MM.1S (cell line): ENCODE results near the gene JSRP1.

Source experiments
- DNase-seq: peaks from one replicate; pipeline ENCODE4 v3.0.0-alpha.2; 2015
- H2AFZ ChIP-seq: fragments of 300-600 bp; sonication (generic); 2 replicates; pipeline ENCODE4 v1.6.0; 2016; ENCODE audit warnings: antibody characterized with exemption, low read length
- H3F3A ChIP-seq: fragments of 300-600 bp; sonication (generic); 2 replicates; pipeline ENCODE4 v1.6.1; 2016; ENCODE audit warnings: mild to moderate bottlenecking, antibody characterized with exemption, low read length, moderate library complexity, mixed read lengths; ENCODE audit not compliant: insufficient read depth
- H3K27ac ChIP-seq: fragments of 300-600 bp; sonication (generic); 2 replicates; pipeline ENCODE4 v1.5.1; 2016; ENCODE audit warnings: mild to moderate bottlenecking, low read length
- H3K27me3 ChIP-seq: fragments of 300-600 bp; sonication (generic); replicated peaks from 2 replicates; pipeline ENCODE4 v1.6.0; 2016; ENCODE audit warnings: low read length; ENCODE audit not compliant: insufficient read depth
- H3K36me3 ChIP-seq: fragments of 300-600 bp; sonication (generic); replicated peaks from 2 replicates; pipeline ENCODE4 v1.6.1; 2016; ENCODE audit warnings: mild to moderate bottlenecking, low read length, mixed read lengths; ENCODE audit not compliant: insufficient read depth
- H3K4me1 ChIP-seq: fragments of 300-600 bp; sonication (generic); 2 replicates; pipeline ENCODE4 v1.6.1; 2016; ENCODE audit warnings: low read length, mixed read lengths
- H3K4me2 ChIP-seq: fragments of 300-600 bp; sonication (generic); 2 replicates; pipeline ENCODE4 v1.6.0; 2016; ENCODE audit warnings: low read depth, low read length
- H3K4me3 ChIP-seq: fragments of 300-600 bp; sonication (generic); 2 replicates; pipeline ENCODE4 v1.5.1; 2016; ENCODE audit warnings: low read length, mixed read lengths
- H3K79me2 ChIP-seq: fragments of 300-600 bp; sonication (generic); 2 replicates; pipeline ENCODE4 v1.6.1; 2016; ENCODE audit warnings: mixed run types, low read length, mixed read lengths
- H3K9ac ChIP-seq: fragments of 300-600 bp; sonication (generic); 2 replicates; pipeline ENCODE4 v1.6.1; 2016; ENCODE audit warnings: low read length, mixed read lengths
- H3K9me2 ChIP-seq: fragments of 300-600 bp; sonication (generic); replicated peaks from 2 replicates; pipeline ENCODE4 v1.6.1; 2016; ENCODE audit warnings: mild to moderate bottlenecking, low read length, mixed read lengths; ENCODE audit not compliant: insufficient read depth
- H3K9me3 ChIP-seq: fragments of 300-600 bp; sonication (generic); replicated peaks from 2 replicates; pipeline ENCODE4 v1.6.1; 2016; ENCODE audit warnings: mild to moderate bottlenecking, low read length, mixed read lengths; ENCODE audit not compliant: insufficient read depth
- H4K20me1 ChIP-seq: fragments of 300-600 bp; sonication (generic); 2 replicates; pipeline ENCODE4 v1.6.1; 2016; ENCODE audit warnings: mild to moderate bottlenecking, low read length, moderate library complexity, mixed read lengths; ENCODE audit not compliant: insufficient read depth
- EZH2 ChIP-seq: fragments of 300-600 bp; sonication (generic); optimal IDR thresholded peaks from 2 replicates; pipeline ENCODE3; 2017; ENCODE audit warnings: low read depth, mild to moderate bottlenecking, antibody characterized with exemption, low read length, mixed read lengths
- EZH2phosphoT487 ChIP-seq: fragments of 300-600 bp; sonication (generic); IDR thresholded peaks from 2 replicates; pipeline ENCODE4 v1.6.1; 2018; ENCODE audit warnings: antibody characterized with exemption, low read length
- TF ChIP-seq, protein P1 (sequence below): fragments of 300-600 bp; sonication (generic); IDR thresholded peaks from 2 replicates; pipeline ENCODE4 v1.5.1; 2016; ENCODE audit warnings: antibody characterized with exemption, low read length, mixed read lengths

Gene JSRP1

GRCh38 chr19:2294687-2295335 lies 38.6 kb upstream of the JSRP1 start:
- no peak for DNase-seq

DNA sequence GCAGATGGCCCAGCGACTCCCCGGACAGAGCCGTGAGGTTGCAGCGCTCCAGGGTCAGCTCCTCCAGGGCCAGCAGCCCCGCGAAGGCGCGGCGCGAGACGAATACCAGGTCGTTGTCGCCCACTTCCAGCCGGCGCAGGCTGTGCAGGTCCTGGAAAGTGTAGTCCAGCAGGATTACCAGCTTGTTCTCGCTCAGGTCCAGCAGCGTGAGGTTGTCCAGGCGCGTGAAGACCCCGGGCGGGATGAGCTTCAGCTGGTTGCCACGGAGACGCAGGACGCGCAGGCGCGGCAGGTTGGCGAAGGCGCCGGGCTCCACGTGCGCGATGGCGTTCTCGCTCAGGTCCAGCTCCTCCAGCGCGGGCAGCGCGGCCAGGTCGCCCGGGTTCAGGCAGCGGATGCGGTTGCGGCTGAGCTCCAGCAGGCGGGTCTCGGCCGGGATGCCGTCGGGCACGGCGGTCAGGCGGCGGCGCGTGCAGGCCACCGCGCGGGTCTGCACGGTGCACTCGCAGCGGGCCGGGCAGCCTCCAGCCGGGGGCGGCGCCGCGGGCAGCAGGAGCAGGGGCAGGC lies 35.1 kb upstream of the JSRP1 start:
- Histone ChIP-seq H3K27ac (no peak overlapping the region), H3K4me3 (no peak overlapping the region), H3K9me2 (no peaks in the 10 kb centered on the region), H4K20me1 (no peaks in the 10 kb centered on the region), H3K79me2 (no peaks in the 10 kb centered on the region), H3K36me3 (no peaks in the 10 kb centered on the region), H3K27me3 (peaks cover 4% of the 10 kb centered on the region; the same call in 1 of the 2 replicates), H3K4me1 (peaks cover 7% of the 10 kb centered on the region), H2AFZ (no peak overlapping the region), H3K9ac (no peak overlapping the region), H3F3A (no peaks in the 10 kb centered on the region), H3K9me3 (no peaks in the 10 kb centered on the region), H3K4me2 (no peak overlapping the region)
- DNase-seq: no peak
- TF ChIP-seq EZH2 (no peak), EZH2phosphoT487 (no peak)
- TF ChIP-seq, protein P1, sequence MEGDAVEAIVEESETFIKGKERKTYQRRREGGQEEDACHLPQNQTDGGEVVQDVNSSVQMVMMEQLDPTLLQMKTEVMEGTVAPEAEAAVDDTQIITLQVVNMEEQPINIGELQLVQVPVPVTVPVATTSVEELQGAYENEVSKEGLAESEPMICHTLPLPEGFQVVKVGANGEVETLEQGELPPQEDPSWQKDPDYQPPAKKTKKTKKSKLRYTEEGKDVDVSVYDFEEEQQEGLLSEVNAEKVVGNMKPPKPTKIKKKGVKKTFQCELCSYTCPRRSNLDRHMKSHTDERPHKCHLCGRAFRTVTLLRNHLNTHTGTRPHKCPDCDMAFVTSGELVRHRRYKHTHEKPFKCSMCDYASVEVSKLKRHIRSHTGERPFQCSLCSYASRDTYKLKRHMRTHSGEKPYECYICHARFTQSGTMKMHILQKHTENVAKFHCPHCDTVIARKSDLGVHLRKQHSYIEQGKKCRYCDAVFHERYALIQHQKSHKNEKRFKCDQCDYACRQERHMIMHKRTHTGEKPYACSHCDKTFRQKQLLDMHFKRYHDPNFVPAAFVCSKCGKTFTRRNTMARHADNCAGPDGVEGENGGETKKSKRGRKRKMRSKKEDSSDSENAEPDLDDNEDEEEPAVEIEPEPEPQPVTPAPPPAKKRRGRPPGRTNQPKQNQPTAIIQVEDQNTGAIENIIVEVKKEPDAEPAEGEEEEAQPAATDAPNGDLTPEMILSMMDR: no peak

More at GRCh38 chr19:2294687-2295335, 38.6 kb upstream of the JSRP1 start:
- H4K20me1 ChIP-seq: no peaks in the 10 kb centered on the region
- H3K9me3 ChIP-seq: no peaks in the 10 kb centered on the region
- no peak overlapping the region for H3K4me3 ChIP-seq
- no peaks in the 10 kb centered on the region for H3K4me1 ChIP-seq
- peaks cover 4% of the 10 kb centered on the region; the same call in 1 of the 2 replicates for H3K27me3 ChIP-seq
- H3K36me3 ChIP-seq: no peaks in the 10 kb centered on the region
- no peak overlapping the region for H2AFZ ChIP-seq
- no peak overlapping the region for H3K27ac ChIP-seq
- no peaks in the 10 kb centered on the region for H3K79me2 ChIP-seq
- no peak overlapping the region for H3K4me2 ChIP-seq
- no peaks in the 10 kb centered on the region for H3K9me2 ChIP-seq
- TF ChIP-seq, protein P1: no peak
- no peak for TF ChIP-seq EZH2
- TF ChIP-seq EZH2phosphoT487: no peak
- H3K9ac ChIP-seq: no peak overlapping the region
- no peaks in the 10 kb centered on the region for H3F3A ChIP-seq

DNA sequence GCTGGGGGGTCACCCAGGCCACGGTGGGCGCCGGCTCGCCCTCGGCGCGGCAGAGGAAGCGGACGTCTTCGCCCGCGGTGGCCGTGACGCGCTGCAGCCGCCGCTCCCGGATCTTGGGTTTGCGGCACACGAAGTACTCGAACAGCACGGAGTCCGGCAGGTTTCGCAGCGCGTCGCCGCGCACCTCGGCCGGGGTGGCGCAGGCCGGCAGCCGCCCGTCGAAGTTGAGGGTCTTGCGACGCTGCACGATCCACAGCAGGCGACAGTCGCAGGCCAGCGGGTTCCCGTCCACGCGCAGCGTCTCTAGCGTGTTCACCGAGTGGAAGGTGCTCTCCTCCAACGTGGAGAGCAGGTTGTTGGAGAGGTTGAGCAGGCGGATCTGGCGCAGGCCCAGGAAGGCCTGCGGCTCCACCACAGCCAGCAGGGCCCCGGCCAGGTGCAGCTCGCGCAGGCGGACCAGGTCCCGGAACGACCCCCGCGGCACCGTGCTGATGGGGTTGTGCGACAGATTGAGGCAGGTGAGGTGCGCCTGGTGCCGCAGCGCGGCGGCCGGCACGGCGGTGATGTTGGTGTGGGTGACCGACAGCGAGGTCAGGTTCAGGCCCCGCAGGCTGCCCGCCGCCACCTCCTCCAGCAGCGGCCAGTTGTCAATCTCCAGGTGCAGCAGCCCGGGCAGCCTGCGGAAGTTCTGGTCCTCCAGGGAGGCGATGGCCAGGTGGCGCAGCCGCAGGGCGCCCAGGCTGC lies 34.4 kb upstream of the JSRP1 start:
- Histone ChIP-seq H3K9me3 (no peaks in the 10 kb centered on the region), H3K27ac (no peak overlapping the region), H3K4me1 (peaks cover 7% of the 10 kb centered on the region), H4K20me1 (no peaks in the 10 kb centered on the region), H3K36me3 (no peaks in the 10 kb centered on the region), H3K9ac (no peak overlapping the region), H3K9me2 (no peaks in the 10 kb centered on the region), H3K79me2 (no peaks in the 10 kb centered on the region), H3K4me3 (0 out of 2 replicates have a peak overlapping the region, but pooled peaks have one; percentile 68), H2AFZ (0 out of 2 replicates have a peak overlapping the region, but pooled peaks have one; percentile 15), H3F3A (no peaks in the 10 kb centered on the region), H3K4me2 (peak overlapping the region; percentile 88; the same call in 1 of the 2 replicates), H3K27me3 (peaks cover 4% of the 10 kb centered on the region; the same call in 1 of the 2 replicates)
- no peak for DNase-seq
- TF ChIP-seq EZH2phosphoT487 (no peak), EZH2 (no peak)
- TF ChIP-seq, protein P1: no peak
